Amygdala (tissue), 56 donors: ENCODE results near the gene ARHGEF16.

ENCODE experiments used
- DNase-seq, 56 donors: peaks; one replicate each; lab custom pipeline; 2025; lab: John Stamatoyannopoulos, UW

The ARHGEF16 gene

GRCh38 chr1:3420218-3420951 is 34.1 kb upstream of the ARHGEF16 start:
- DNase-seq: no peak

DNA sequence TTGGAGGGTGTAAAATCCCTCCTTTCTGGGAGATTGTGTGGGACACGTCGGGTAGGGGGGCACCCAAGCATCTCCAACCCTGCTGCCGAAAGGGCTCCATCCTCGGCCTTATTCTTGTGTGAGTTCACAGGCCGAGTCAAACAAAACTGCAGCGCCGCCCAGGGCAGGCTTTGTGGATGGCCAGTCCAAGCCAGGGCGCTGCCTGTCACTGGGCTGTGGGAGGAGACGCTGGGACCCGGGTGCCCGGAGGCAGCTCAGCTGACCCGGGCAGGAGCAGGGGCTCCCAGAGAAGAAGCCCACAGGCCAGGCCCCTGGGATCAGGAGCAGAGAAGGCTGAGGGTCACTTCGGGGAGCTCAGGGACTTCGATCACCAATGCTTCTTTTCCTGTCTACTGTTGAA is 31.8 kb upstream of the ARHGEF16 start:
- peak in 10 of 56 donors; percentile 14 to 48 (median 28) for DNase-seq

DNA sequence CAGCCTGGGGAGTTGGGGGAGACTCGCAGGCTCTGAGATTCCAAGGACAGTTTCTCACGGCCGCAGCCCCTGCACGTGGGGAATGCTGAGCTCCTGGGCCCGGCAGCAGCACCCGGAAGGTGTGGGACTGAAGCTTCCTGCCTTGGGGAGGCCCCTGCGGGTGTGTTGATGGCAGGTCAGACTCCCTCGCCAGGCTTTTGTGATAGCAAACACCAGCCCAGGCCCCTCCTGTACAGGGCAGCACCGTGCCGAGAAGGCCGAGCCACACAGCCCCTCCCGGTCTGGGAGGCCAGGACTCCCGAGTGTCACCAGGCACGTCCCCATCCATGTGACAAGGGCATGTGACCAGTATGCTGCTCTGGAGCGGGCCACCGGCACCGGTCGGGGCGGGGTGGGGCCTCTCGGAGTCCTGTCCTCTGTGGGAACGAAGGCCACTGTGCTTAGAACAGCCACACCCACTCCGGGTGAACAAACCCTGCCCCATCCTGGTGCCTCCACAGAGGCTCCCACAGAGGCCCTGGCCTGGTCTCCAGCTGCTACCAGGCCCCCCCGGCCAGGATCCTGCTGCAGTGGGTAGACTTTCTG is 31.1 kb upstream of the ARHGEF16 start:
- DNase-seq: peak in 41 of 56 donors; percentile 15 to 81 (median 44)

GRCh38 chr1:3423896-3424611 is 30.4 kb upstream of the ARHGEF16 start:
- DNase-seq: no peak

DNA sequence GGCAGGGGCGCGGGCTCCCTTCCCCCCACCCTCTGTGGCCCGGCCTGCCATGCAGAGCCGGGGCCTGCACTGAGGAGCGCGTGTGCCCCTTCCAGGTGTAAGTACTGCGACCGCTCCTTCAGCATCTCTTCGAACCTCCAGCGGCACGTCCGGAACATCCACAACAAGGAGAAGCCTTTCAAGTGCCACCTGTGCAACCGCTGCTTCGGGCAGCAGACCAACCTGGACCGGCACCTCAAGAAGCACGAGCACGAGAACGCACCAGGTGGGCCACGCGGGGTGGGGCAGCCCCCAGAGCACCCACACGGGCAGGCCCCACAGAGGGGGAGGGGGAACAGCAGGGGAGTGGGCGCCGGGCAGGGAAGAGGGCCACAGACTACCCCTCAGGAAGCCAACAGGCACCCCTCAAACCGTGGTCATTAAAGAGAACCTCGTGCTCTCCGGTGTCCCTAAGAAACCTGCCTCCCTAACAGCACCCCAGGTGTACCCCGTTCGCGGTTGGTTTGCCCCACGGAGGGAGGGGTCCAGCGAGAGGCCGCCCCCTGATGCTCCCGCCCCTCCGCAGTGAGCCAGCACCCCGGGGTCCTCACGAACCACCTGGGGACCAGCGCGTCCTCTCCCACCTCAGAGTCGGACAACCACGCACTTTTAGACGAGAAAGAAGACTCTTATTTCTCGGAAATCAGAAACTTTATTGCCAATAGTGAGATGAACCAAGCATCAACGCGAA is 28.8 kb upstream of the ARHGEF16 start:
- DNase-seq: no peak

- DNase-seq: no peak
Measured at GRCh38 chr1:3426956-3427535, 27.4 kb upstream of the ARHGEF16 start.

GRCh38 chr1:3427711-3428704 is 26.5 kb upstream of the ARHGEF16 start:
- DNase-seq: no peak

GRCh38 chr1:3428899-3429298 is 25.6 kb upstream of the ARHGEF16 start:
- no peak for DNase-seq

- DNase-seq: no peak
Measured at GRCh38 chr1:3429320-3429719, 25.1 kb upstream of the ARHGEF16 start.

DNA sequence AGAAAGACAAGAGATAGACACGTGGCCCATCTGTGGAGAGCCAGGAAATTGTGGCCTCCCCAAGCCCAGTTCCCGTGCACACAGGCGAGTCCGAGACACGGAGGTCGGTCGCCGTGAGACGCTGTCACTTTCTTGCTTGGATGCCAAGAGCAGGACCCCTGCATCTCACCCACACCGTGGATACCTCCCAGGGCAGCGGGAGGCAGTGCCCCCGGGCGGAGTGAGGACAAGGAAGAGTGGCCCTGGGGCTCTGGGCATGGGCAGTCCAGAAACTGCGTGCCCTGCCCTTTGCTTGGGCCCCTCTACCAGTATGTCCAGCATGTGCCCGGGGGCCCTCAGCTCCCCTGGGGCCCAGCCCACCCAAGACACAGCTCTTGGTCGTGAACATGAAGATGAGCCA is 24.7 kb upstream of the ARHGEF16 start:
- no peak for DNase-seq

DNA sequence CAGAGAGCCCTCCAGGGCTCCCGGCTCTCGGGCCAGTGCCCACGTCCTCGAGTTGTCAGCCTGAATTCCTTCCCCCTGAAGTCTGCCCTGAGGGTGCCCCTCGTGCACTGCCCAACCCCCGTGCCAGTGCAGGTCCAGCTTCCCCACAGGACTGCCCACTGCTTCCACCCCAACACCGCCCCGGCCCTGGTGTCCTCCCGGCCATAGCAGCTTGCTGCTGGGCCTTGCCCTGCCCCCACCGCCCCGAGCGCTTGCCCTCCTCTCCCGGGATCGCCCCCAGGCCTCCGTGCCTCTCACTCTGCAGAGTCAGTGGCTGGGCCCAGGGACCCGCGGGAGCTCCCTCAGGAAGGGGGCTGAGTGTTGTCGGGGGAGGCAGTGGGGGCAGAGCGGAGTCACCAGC is 24.1 kb upstream of the ARHGEF16 start:
- DNase-seq: no peak

DNA sequence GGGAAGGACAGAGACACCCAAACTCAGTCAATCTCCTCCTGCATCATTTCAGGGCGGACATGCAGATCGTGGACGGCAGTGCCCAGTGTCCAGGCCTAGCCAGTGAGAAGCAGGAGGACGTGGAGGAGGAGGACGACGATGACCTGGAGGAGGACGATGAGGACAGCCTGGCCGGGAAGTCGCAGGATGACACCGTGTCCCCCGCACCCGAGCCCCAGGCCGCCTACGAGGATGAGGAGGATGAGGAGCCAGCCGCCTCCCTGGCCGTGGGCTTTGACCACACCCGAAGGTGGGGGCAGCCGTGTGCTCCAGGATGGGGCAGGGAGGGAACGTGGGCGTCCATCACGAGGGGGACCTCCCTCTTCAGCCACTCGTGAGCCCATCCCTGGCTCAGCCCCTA is 23.6 kb upstream of the ARHGEF16 start:
- no peak for DNase-seq

GRCh38 chr1:3431266-3431665 is 23.2 kb upstream of the ARHGEF16 start:
- peak in 2 of 56 donors; percentile 28 to 29 for DNase-seq

DNA sequence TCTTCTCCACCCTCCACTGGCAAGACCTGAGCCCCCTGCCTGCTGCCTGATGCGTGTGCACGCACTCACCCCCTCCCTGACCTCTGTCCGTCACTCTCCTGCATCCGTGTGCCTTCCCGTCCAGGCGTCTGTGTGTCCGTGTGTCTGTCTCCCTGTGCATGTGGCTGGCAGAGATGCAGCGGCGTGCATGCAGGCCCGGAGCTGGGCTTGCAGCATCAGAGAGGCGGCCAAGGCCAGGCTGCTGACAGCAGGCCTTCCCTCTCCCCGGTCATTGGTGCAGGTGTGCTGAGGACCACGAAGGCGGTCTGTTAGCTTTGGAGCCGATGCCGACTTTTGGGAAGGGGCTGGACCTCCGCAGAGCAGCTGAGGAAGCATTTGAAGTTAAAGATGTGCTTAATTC is 22.8 kb upstream of the ARHGEF16 start:
- no peak for DNase-seq

DNA sequence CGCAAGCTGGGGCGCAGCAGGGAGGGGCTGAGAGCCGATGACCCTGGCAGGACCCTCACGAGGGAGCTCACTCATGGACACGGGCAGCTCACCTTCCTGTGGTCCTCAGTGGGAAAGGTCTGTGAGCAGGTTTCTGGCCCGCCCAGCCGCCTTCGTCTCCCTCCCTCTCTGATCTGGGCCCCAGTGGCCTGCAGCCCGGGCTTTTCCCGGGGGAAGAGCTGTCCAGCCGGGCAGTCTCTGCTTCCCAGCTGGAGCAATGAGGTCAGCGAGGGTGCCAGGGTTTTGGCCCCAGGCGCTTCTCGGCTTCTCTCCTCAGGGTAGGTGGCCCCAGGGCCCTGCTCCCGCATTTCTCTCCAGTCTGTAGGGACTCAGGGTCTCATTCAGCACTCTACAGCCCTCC is 22.2 kb upstream of the ARHGEF16 start:
- DNase-seq: no peak

- DNase-seq: no peak
Measured at GRCh38 chr1:3433076-3433475, 21.4 kb upstream of the ARHGEF16 start.

- DNase-seq: no peak
Measured at GRCh38 chr1:3433596-3434320, 20.7 kb upstream of the ARHGEF16 start.

- DNase-seq: no peak
Measured at GRCh38 chr1:3434406-3435110, 19.9 kb upstream of the ARHGEF16 start.
